GM12878 (cell line): ENCODE measurements around the gene EEIG2. TPM values are rescaled to one million over a fixed set of nuclear protein-coding genes. Genes with fewer than 3 reads are reported as not detected.
"Not testable (repeated sequence)": the region's sequence is repeated elsewhere in the genome, so short reads cannot be mapped to it uniquely, and the experiment has no call there.

Source experiments
- ATAC-seq: fragments of 200-7000 bp; cut with Tn5 transposase; 3 replicates; pipeline ENCODE4 v1.9.1; 2020; ENCODE audit warnings: mild to moderate bottlenecking, moderate library complexity
- BruUV-seq: library from RNA; stranded (reverse); fragments of 400-500 nt; replicated peaks from 2 replicates; lab custom pipeline; 2021; lab: Mats Ljungman, UMichigan
- CTCF ChIA-PET: fragments of 300-600 bp; sonication (Branson Sonifier 250); formaldehyde crosslinking; extraction: SDS; loops from one replicate; lab custom pipeline; 2021; ENCODE audit warnings: inconsistent platforms; lab: Yijun Ruan, JAX
- POLR2A ChIA-PET: fragments of 350-600 bp; formaldehyde crosslinking; extraction: SDS; loops from one replicate; lab custom pipeline; 2021; ENCODE audit warnings: inconsistent platforms; lab: Charles Lee
- RAD21 ChIA-PET: fragments of 300-600 bp; sonication (Branson Sonifier 250); formaldehyde crosslinking; loops from one replicate; lab custom pipeline; 2023; ENCODE audit warnings: antibody characterized with exemption; ENCODE audit not compliant: unreplicated experiment; lab: Charles Lee
- SMC1A ChIA-PET: fragments of 300-600 bp; sonication (Branson Sonifier 250); formaldehyde crosslinking; loops from one replicate; lab custom pipeline; 2023; ENCODE audit not compliant: unreplicated experiment, uncharacterized antibody; lab: Charles Lee
- DNase-seq: peaks from one replicate; pipeline ENCODE4 v3.0.0-alpha.2; 2011; ENCODE audit warnings: low read depth, low spot score
- FAIRE-seq: peaks from 3 replicates; lab custom pipeline; 2011; peaks lifted over from hg19 to GRCh38; lab: Jason Lieb, UNC
- H2AFZ ChIP-seq: 2 replicates; pipeline ENCODE4 v1.6.0; 2011; ENCODE audit warnings: low read depth, low read length, control low read depth; ENCODE audit not compliant: control insufficient read depth
- H3K27ac ChIP-seq: 2 replicates; pipeline ENCODE4 v1.5.1; 2011; ENCODE audit warnings: control low read depth; ENCODE audit not compliant: control insufficient read depth, insufficient read depth
- H3K27me3 ChIP-seq, 2 experiments: replicated peaks in 1 of 2; 2 replicates each; pipeline versions ENCODE4 v1.6.0 to v1.6.1; 2011; ENCODE audit warnings: low read length in 1 of 2; ENCODE audit not compliant: control insufficient read depth in 2 of 2, insufficient read depth in 2 of 2
- H3K36me3 ChIP-seq, 2 experiments: 2 replicates each; pipeline ENCODE4 v1.5.1; 2011; ENCODE audit warnings: low read length in 1 of 2; ENCODE audit not compliant: control insufficient read depth in 2 of 2, insufficient read depth in 2 of 2
- H3K4me1 ChIP-seq: 2 replicates; pipeline ENCODE4 v1.6.1; 2011; ENCODE audit warnings: mild to moderate bottlenecking, low read length, moderate library complexity, mixed read lengths; ENCODE audit not compliant: control insufficient read depth, insufficient read depth
- H3K4me2 ChIP-seq: 2 replicates; pipeline ENCODE4 v1.6.0; 2011; ENCODE audit warnings: control low read depth; ENCODE audit not compliant: control insufficient read depth, insufficient read depth
- H3K4me3 ChIP-seq: fragments of 200-600 bp; sonication (generic); 2 replicates; pipeline ENCODE4 v1.5.1; 2016
- H3K79me2 ChIP-seq: 2 replicates; pipeline ENCODE4 v1.6.0; 2011; ENCODE audit warnings: low read length; ENCODE audit not compliant: control insufficient read depth, insufficient read depth
- H3K9ac ChIP-seq: 2 replicates; pipeline ENCODE4 v1.8.0; 2011; ENCODE audit warnings: low read length, control low read depth, mixed read lengths; ENCODE audit not compliant: control insufficient read depth, insufficient read depth
- H3K9me3 ChIP-seq: replicated peaks from 3 replicates; pipeline ENCODE4 v1.5.1; 2011; ENCODE audit warnings: mild to moderate bottlenecking, low read length; ENCODE audit not compliant: control insufficient read depth, insufficient read depth
- H4K20me1 ChIP-seq: 2 replicates; pipeline ENCODE4 v1.6.0; 2011; ENCODE audit not compliant: control insufficient read depth, insufficient read depth
- PKNOX1 ChIP-seq: fragments of 450-650 bp; IDR thresholded peaks from 2 replicates; pipeline ENCODE4 v1.6.1; 2016; ENCODE audit warnings: mild to moderate bottlenecking
- WGBS: methylation state at CpG from one replicate; pipeline ENCODE4 v1.1.6; 2016; ENCODE audit warnings: low lambda C conversion rate; ENCODE audit not compliant: insufficient replicate concordance, insufficient coverage; ENCODE audit errors: missing lambda C conversion rate; 5-methylcytosine and 5-hydroxymethylcytosine counted together
- in situ Hi-C: fragments of 300-500 bp; cut with MboI; formaldehyde crosslinking; loops from 9 replicates; pipeline ENCODE4 v1.14.3; 2018; ENCODE audit warnings: mixed read lengths
- intact Hi-C: fragments of 100-400 bp; cut with micrococcal nuclease; formaldehyde crosslinking; loops from one replicate; pipeline ENCODE4 v1.14.2; 2022; ENCODE audit not compliant: unreplicated experiment
- polyA plus RNA-seq, 11 experiments: library from polyadenylated mRNA; depleted of rRNA in 4 of 11; unstranded in 6 of 11; stranded (reverse) in 5 of 11; fragments of >200 nt; fragmentation: Nextera tagmentation in 4 of 11; fragmentation: Illumina TruSeq in 1 of 11; extraction: Ambion mirVana in 4 of 11; extraction: Trizol in 1 of 11; gene quantifications; 1 replicate in 1 of 11; 2 replicates in 10 of 11; pipeline versions ENCODE4 v1.2.1 to v1.2.3, GENCODE V29; 2011 to 2016; ENCODE audit warnings: inconsistent platforms in 2 of 11, missing spikeins in 2 of 11, low read depth in 1 of 11
- total RNA-seq, 4 experiments: library from RNA; depleted of rRNA in 3 of 4; stranded (reverse); fragments of >200 nt in 3 of 4; fragmentation: Illumina TruSeq in 1 of 4; extraction: Trizol in 1 of 4; gene quantifications; 2 replicates each; pipeline versions ENCODE4 v1.2.1 to v1.2.3, GENCODE V29; 2013 to 2021

Gene EEIG2
- total and polyA plus RNA-seq, 10 of the 15 experiments (the other 5 are each of a cell fraction or from before 2014, with no cell fraction given) = 1.4 to 17.2 (median 9.8) TPM

- no peak for TF ChIP-seq PKNOX1
These were observed 25.1 kb upstream of the EEIG2 start (continued) for GRCh38 chr1:108534759-108535158.

GRCh38 chr1:108535315-108535897, 24.5 kb upstream of the EEIG2 start:
- H3K9me3 ChIP-seq, intact Hi-C loops, ATAC-seq, H3K27ac ChIP-seq, H3K4me3 ChIP-seq, H2AFZ ChIP-seq, H3K9ac ChIP-seq, FAIRE-seq, H3K79me2 ChIP-seq, H3K36me3 ChIP-seq, H3K27me3 ChIP-seq, DNase-seq, BruUV-seq, H3K4me1 ChIP-seq, H3K4me2 ChIP-seq, H4K20me1 ChIP-seq: not testable (repeated sequence)
- WGBS = 61% methylated on average over 3 of the region's 6 CpGs
- ChIA-PET CTCF (interaction anchor here (2.2 to 4.1 kb wide), 2 partner anchors 15 to 25 kb away, joined by 13 to 47 read pairs; partner anchors contain the start of gene EEIG2), SMC1A (interaction anchor here (1.3 to 3.5 kb wide), 3 partner anchors 10 to 25 kb away, joined by 3 to 56 read pairs (median 27); partner anchors contain the start of gene EEIG2), POLR2A (interaction anchor here (0.7 to 1.6 kb wide), 3 partner anchors 17 to 1999 kb away, joined by 3 to 7 read pairs (median 3); partner anchors contain the start of gene EEIG2), RAD21 (interaction anchor here (0.9 to 3.5 kb wide), 3 partner anchors 15 to 25 kb away, joined by 3 to 33 read pairs (median 5); partner anchors contain the start of gene EEIG2)
- in situ Hi-C loops = loop anchor here (25.0 kb wide), 1 partner anchor 1073 kb away; no protein-coding TSS in a partner anchor

- H3K36me3 ChIP-seq, ATAC-seq, H3K27ac ChIP-seq, POLR2A ChIA-PET, intact Hi-C loops, H3K4me1 ChIP-seq, H3K4me2 ChIP-seq, H3K27me3 ChIP-seq, H3K9ac ChIP-seq, RAD21 ChIA-PET, BruUV-seq, H3K4me3 ChIP-seq, H3K79me2 ChIP-seq, H3K9me3 ChIP-seq, H4K20me1 ChIP-seq, DNase-seq, H2AFZ ChIP-seq, FAIRE-seq, SMC1A ChIA-PET: not testable (repeated sequence)
- in situ Hi-C loops = loop anchor here (25.0 kb wide), 1 partner anchor 1074 kb away; no protein-coding TSS in a partner anchor
- CTCF ChIA-PET = interaction anchor here (2.2 kb wide), 1 partner anchor 15 kb away, joined by 13 read pairs; no protein-coding TSS in a partner anchor
- WGBS = 93% methylated on average over 25 of the region's 27 CpGs
These were observed 23.9 kb upstream of the EEIG2 start for GRCh38 chr1:108536021-108536420.
